Measurements from ENCODE around the gene LRRN2. TPM values are rescaled to one million over a fixed set of nuclear protein-coding genes. Genes with fewer than 3 reads are reported as not detected.

The LRRN2 gene
- total RNA-seq, 1 experiment from 2014 or later = 5.3 TPM

DNA sequence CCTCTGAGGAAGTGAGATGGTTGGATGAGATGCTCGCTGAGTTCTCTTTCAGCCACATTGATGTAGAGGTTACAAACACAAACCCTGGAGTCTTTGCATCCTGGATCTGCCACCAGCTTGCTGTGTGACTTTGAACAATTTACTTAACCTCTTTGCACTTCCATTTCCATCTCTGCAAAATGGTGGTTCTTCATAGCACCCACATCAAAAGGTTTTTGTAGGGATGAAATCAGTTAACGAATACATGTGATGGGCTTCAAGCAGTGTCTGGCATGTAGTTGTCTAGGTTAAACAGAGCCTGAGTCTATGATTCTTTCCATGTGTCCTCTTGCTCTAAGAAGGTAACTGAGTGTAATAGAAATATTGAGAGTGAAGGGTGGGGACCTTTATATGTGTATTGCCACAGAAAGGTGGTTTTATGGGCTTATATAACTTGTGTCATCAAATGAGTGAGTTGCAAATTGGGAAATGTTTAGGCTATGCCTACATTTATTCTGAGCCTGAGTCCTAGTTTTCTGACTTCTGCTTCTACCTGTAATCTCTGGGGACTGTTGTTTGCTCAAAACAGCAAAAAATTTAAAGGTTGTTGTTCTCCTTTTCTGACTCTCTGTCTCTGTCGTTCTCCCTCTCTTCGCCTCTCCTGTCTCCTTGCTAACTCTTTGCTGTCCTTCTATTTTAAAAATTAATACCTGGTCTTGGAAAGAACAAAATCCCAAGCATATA is 27.3 kb upstream of the LRRN2 start (continued):
- TF ChIP-seq, protein P1, sequence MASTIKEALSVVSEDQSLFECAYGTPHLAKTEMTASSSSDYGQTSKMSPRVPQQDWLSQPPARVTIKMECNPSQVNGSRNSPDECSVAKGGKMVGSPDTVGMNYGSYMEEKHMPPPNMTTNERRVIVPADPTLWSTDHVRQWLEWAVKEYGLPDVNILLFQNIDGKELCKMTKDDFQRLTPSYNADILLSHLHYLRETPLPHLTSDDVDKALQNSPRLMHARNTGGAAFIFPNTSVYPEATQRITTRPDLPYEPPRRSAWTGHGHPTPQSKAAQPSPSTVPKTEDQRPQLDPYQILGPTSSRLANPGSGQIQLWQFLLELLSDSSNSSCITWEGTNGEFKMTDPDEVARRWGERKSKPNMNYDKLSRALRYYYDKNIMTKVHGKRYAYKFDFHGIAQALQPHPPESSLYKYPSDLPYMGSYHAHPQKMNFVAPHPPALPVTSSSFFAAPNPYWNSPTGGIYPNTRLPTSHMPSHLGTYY (CRISPR knock-in tag; IDR thresholded peaks at IDR 0.05) = no peak
- no peak for TF ChIP-seq EMX1 (CRISPR knock-in tag; IDR thresholded peaks at IDR 0.05)
- TF ChIP-seq FOXP1 (CRISPR knock-in tag; IDR thresholded peaks at IDR 0.05; ENCODE audit: borderline replicate concordance) = no peak
- TF ChIP-seq, protein P2, sequence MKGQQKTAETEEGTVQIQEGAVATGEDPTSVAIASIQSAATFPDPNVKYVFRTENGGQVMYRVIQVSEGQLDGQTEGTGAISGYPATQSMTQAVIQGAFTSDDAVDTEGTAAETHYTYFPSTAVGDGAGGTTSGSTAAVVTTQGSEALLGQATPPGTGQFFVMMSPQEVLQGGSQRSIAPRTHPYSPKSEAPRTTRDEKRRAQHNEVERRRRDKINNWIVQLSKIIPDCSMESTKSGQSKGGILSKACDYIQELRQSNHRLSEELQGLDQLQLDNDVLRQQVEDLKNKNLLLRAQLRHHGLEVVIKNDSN (CRISPR knock-in tag; IDR thresholded peaks at IDR 0.05) = no peak
- no peak for TF ChIP-seq GABPB1 (CRISPR knock-in tag; IDR thresholded peaks at IDR 0.05)
- TF ChIP-seq NR3C1 (CRISPR knock-in tag; conservative IDR thresholded peaks at IDR 0.05; ENCODE audit: low read depth) = no peak
- TF ChIP-seq, protein P3, sequence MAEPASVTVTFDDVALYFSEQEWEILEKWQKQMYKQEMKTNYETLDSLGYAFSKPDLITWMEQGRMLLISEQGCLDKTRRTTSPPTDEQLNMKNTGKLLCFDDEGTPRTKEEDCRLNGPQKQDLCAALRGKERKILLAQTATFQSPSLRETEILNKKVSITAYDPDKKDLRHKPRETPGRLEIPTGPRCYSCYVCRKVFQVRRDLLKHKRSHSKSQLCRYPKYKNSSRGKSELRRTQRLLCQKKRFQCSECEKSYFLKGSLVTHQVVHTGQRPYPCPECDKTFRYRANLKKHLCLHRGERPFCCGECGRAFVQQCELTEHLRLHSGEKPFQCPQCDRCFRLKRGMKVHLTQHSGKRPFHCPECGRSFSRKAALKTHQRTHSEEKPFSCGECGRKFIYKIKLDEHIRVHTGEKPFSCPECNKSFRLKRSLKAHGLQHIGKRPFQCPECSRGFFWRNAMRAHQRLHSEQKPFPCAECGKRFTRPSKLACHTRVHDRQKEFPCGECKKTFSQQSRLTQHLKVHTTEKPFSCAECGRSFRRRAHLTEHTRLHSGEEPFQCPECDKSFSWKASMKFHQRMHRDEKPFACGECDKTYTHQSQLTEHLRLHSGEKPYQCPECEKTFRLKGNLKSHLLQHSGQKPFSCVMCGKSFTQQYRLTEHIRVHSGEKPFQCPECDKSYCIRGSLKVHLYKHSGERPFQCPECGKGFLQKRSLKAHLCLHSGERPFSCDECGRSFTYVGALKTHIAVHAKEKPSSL (CRISPR knock-in tag; conservative IDR thresholded peaks at IDR 0.05) = no peak
- TF ChIP-seq, protein P4, sequence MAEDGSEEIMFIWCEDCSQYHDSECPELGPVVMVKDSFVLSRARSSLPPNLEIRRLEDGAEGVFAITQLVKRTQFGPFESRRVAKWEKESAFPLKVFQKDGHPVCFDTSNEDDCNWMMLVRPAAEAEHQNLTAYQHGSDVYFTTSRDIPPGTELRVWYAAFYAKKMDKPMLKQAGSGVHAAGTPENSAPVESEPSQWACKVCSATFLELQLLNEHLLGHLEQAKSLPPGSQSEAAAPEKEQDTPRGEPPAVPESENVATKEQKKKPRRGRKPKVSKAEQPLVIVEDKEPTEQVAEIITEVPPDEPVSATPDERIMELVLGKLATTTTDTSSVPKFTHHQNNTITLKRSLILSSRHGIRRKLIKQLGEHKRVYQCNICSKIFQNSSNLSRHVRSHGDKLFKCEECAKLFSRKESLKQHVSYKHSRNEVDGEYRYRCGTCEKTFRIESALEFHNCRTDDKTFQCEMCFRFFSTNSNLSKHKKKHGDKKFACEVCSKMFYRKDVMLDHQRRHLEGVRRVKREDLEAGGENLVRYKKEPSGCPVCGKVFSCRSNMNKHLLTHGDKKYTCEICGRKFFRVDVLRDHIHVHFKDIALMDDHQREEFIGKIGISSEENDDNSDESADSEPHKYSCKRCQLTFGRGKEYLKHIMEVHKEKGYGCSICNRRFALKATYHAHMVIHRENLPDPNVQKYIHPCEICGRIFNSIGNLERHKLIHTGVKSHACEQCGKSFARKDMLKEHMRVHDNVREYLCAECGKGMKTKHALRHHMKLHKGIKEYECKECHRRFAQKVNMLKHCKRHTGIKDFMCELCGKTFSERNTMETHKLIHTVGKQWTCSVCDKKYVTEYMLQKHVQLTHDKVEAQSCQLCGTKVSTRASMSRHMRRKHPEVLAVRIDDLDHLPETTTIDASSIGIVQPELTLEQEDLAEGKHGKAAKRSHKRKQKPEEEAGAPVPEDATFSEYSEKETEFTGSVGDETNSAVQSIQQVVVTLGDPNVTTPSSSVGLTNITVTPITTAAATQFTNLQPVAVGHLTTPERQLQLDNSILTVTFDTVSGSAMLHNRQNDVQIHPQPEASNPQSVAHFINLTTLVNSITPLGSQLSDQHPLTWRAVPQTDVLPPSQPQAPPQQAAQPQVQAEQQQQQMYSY (CRISPR knock-in tag; IDR thresholded peaks at IDR 0.05) = no peak
- no peak for TF ChIP-seq NR2C2 (CRISPR knock-in tag; IDR thresholded peaks at IDR 0.05)
- no peak for TF ChIP-seq IRF2 (CRISPR knock-in tag; IDR thresholded peaks at IDR 0.05; ENCODE audit: borderline replicate concordance, low read depth)

DNA sequence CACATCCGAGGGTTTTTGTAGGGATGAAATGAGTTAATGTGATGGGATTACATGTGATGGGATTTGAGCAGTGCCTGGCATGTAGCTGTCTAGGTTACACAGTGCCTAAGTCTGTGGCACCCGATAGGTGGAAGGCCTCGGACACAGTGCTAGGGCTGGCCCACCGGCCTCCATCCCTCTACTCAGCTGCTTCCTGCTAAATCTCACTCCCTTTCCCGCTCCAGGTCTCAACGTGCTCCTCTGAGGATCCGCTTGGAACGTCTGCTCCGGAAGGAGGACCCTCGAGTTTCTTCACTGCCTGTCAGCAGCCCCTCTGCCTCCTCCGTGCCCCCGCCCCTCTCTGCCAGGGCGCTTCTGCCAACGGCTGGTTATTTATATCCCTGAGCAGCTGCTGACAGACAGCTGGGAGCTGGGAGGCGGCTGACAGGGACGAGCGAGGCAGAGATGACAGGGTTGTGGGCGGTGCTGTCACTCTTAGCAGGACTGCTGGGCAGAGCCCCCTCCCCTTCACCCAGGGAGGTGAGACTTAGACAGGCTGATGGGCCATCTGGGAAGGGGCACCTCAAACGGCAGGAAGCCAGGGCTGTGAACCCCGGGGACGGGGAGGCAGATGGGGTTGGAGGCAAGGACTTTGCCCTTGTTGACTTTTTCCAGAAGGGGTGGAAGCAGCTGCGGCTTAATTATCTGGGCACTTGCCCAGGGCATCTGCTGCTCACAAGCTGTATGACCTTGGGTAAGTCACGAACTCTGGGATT is 26.6 kb upstream of the LRRN2 start:
- no peaks in the 10 kb centered on the region for H3K36me3 Mint-ChIP-seq
- TF ChIP-seq TEAD4 (CRISPR knock-in tag; IDR thresholded peaks at IDR 0.05) = no peak
- no peak for TF ChIP-seq SMAD4 (CRISPR knock-in tag; IDR thresholded peaks at IDR 0.05)
- no peak for TF ChIP-seq ETV6 (CRISPR knock-in tag; IDR thresholded peaks at IDR 0.05)
- no peak for TF ChIP-seq GRHL2 (CRISPR knock-in tag; IDR thresholded peaks at IDR 0.05; ENCODE audit: insufficient replicate concordance, severe bottlenecking)
- TF ChIP-seq ZBTB21 (CRISPR knock-in tag; IDR thresholded peaks at IDR 0.05; ENCODE audit: borderline replicate concordance) = no peak
- no peak for TF ChIP-seq NR1H2 (CRISPR knock-in tag; IDR thresholded peaks at IDR 0.05)
- TF ChIP-seq, protein P5, sequence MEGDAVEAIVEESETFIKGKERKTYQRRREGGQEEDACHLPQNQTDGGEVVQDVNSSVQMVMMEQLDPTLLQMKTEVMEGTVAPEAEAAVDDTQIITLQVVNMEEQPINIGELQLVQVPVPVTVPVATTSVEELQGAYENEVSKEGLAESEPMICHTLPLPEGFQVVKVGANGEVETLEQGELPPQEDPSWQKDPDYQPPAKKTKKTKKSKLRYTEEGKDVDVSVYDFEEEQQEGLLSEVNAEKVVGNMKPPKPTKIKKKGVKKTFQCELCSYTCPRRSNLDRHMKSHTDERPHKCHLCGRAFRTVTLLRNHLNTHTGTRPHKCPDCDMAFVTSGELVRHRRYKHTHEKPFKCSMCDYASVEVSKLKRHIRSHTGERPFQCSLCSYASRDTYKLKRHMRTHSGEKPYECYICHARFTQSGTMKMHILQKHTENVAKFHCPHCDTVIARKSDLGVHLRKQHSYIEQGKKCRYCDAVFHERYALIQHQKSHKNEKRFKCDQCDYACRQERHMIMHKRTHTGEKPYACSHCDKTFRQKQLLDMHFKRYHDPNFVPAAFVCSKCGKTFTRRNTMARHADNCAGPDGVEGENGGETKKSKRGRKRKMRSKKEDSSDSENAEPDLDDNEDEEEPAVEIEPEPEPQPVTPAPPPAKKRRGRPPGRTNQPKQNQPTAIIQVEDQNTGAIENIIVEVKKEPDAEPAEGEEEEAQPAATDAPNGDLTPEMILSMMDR (IDR thresholded peaks at IDR 0.05) = no peak
- no peak for TF ChIP-seq MYBL2 (CRISPR knock-in tag; IDR thresholded peaks at IDR 0.05)
- TF ChIP-seq, protein P4 (CRISPR knock-in tag; IDR thresholded peaks at IDR 0.05) = no peak
- no peak for TF ChIP-seq ZNF121 (CRISPR knock-in tag; IDR thresholded peaks at IDR 0.05)
- TF ChIP-seq NR3C1 (CRISPR knock-in tag; conservative IDR thresholded peaks at IDR 0.05; ENCODE audit: low read depth) = no peak
- no peak overlapping the region for H3K4me3 Mint-ChIP-seq
- no peak overlapping the region for H3K27ac Mint-ChIP-seq
- H3K27me3 Mint-ChIP-seq (ENCODE audit: low read depth) = peaks cover 94% of the 10 kb centered on the region
- peaks cover 93% of the 10 kb centered on the region for H3K4me1 Mint-ChIP-seq
- ATAC-seq (no peak), DNase-seq (ENCODE audit: low spot score) (no peak)
- no peaks in the 10 kb centered on the region for H3K9me3 Mint-ChIP-seq
- ChIA-PET CTCF (interaction anchor here (1.6 to 7.0 kb wide), 5 partner anchors 35 to 95 kb away, joined by 3 to 58 read pairs (median 17); no protein-coding TSS in a partner anchor), POLR2A (no interaction called here)

Measured in WTC11 (cell line).